Loucy (cell line): ENCODE results near the gene C16orf78.

Experiments
- CTCF ChIP-seq: fragments of 200-600 bp; sonication (generic); conservative IDR thresholded peaks from 2 replicates; pipeline ENCODE4 v1.5.1; 2014; ENCODE audit warnings: mild to moderate bottlenecking, antibody characterized with exemption, low read length
- EZH2phosphoT487 ChIP-seq: fragments of 200-600 bp; IDR thresholded peaks from 2 replicates; pipeline ENCODE4 v1.6.1; 2018; ENCODE audit warnings: antibody characterized with exemption, mild to moderate bottlenecking, moderate library complexity, borderline replicate concordance

- no peak for TF ChIP-seq CTCF
- no peak for TF ChIP-seq EZH2phosphoT487
Measured at GRCh38 chr16:49442805-49443204, 69.2 kb downstream of the C16orf78 start.
